Calu3 (cell line): ENCODE data around the gene WDFY2. TPM values are rescaled to one million over a fixed set of nuclear protein-coding genes. Genes with fewer than 3 reads are reported as not detected.

Experiments
- BruUV-seq: library from RNA; stranded (reverse); fragments of 400-500 nt; replicated peaks from 2 replicates; lab custom pipeline; 2021; lab: Mats Ljungman, UMichigan
- CTCF ChIA-PET: fragments of 300-600 bp; sonication (Branson Sonifier 250); formaldehyde crosslinking; loops from one replicate; lab custom pipeline; 2022; ENCODE audit warnings: antibody characterized with exemption; lab: Charles Lee
- DNase-seq: peaks from one replicate; pipeline ENCODE4 v3.0.0; 2022
- H3K27ac Mint-ChIP-seq: one replicate; pipeline ENCODE4 v1.8.0; 2022; ENCODE audit warnings: mixed read lengths; ENCODE audit not compliant: unreplicated experiment
- H3K27me3 Mint-ChIP-seq: one replicate; pipeline ENCODE4 v1.8.0; 2022; ENCODE audit warnings: mixed read lengths; ENCODE audit not compliant: unreplicated experiment
- H3K36me3 Mint-ChIP-seq: one replicate; pipeline ENCODE4 v1.8.0; 2022; ENCODE audit warnings: mild to moderate bottlenecking, moderate library complexity, mixed read lengths; ENCODE audit not compliant: insufficient read depth, unreplicated experiment
- H3K4me1 Mint-ChIP-seq: one replicate; pipeline ENCODE4 v1.8.0; 2022; ENCODE audit warnings: mild to moderate bottlenecking, low read depth, mixed read lengths; ENCODE audit not compliant: unreplicated experiment
- H3K4me3 Mint-ChIP-seq: one replicate; pipeline ENCODE4 v1.8.0; 2022; ENCODE audit warnings: mild to moderate bottlenecking, low read depth, moderate library complexity, mixed read lengths; ENCODE audit not compliant: unreplicated experiment
- H3K9me3 Mint-ChIP-seq: one replicate; pipeline ENCODE4 v1.8.0; 2022; ENCODE audit warnings: low read depth, mixed read lengths; ENCODE audit not compliant: unreplicated experiment
- CTCF ChIP-seq: fragments of 200-600 bp; IDR thresholded peaks from one replicate; pipeline ENCODE4 v1.8.0; 2022; ENCODE audit warnings: antibody characterized with exemption; ENCODE audit not compliant: unreplicated experiment
- intact Hi-C: fragments of 100-400 bp; cut with micrococcal nuclease; formaldehyde crosslinking; loops from one replicate; pipeline ENCODE4 v1.10.0; 2022; ENCODE audit not compliant: unreplicated experiment
- total RNA-seq: library from RNA; stranded (reverse); gene quantifications from 2 replicates; pipeline ENCODE4 v1.2.3, GENCODE V29; 2022

Gene WDFY2
- total RNA-seq, 1 experiment from 2014 or later: 5.9 TPM

GRCh38 chr13:51675385-51675784, 91.1 kb downstream of the WDFY2 start:
- no TSS peak for BruUV-seq
- no peak for DNase-seq
- no peak overlapping the region for H3K27ac Mint-ChIP-seq

GRCh38 chr13:51675877-51676276, 91.6 kb downstream of the WDFY2 start:
- no peak for TF ChIP-seq CTCF
- H3K36me3 Mint-ChIP-seq: no peaks in the 10 kb centered on the region
- peaks cover 10% of the 10 kb centered on the region for H3K4me1 Mint-ChIP-seq
- CTCF ChIA-PET: no interaction called here
- H3K27ac Mint-ChIP-seq: no peak overlapping the region
- no peak for DNase-seq
- no TSS peak for BruUV-seq
- H3K27me3 Mint-ChIP-seq: no peaks in the 10 kb centered on the region
- H3K4me3 Mint-ChIP-seq: no peak overlapping the region
- intact Hi-C loops: no loop called here
- peaks cover 2% of the 10 kb centered on the region for H3K9me3 Mint-ChIP-seq

More at GRCh38 chr13:51675385-51675784, 91.1 kb downstream of the WDFY2 start:
- H3K9me3 Mint-ChIP-seq: peaks cover 2% of the 10 kb centered on the region
- intact Hi-C loops: no loop called here
- no peaks in the 10 kb centered on the region for H3K36me3 Mint-ChIP-seq
- no peak for TF ChIP-seq CTCF
- H3K4me1 Mint-ChIP-seq: peaks cover 10% of the 10 kb centered on the region
- H3K4me3 Mint-ChIP-seq: no peak overlapping the region
- H3K27me3 Mint-ChIP-seq: no peaks in the 10 kb centered on the region
- CTCF ChIA-PET: no interaction called here

- Mint-ChIP-seq H3K9me3 (peaks cover 2% of the 10 kb centered on the region), H3K4me3 (no peak overlapping the region), H3K36me3 (no peaks in the 10 kb centered on the region), H3K27me3 (no peaks in the 10 kb centered on the region), H3K4me1 (peaks cover 10% of the 10 kb centered on the region), H3K27ac (no peak overlapping the region)
- no peak for DNase-seq
- TF ChIP-seq CTCF: no peak
- intact Hi-C loops: no loop called here
- BruUV-seq: no TSS peak
- CTCF ChIA-PET: no interaction called here
Observed at GRCh38 chr13:51676739-51677138, 92.5 kb downstream of the WDFY2 start.

- CTCF ChIA-PET: no interaction called here
- Mint-ChIP-seq H3K4me3 (no peak overlapping the region), H3K27ac (no peak overlapping the region), H3K36me3 (no peaks in the 10 kb centered on the region), H3K9me3 (no peaks in the 10 kb centered on the region), H3K4me1 (peaks cover 7% of the 10 kb centered on the region), H3K27me3 (no peaks in the 10 kb centered on the region)
- BruUV-seq: no TSS peak
- no peak for TF ChIP-seq CTCF
- intact Hi-C loops: no loop called here
- no peak for DNase-seq
Observed at GRCh38 chr13:51678420-51678819, 94.2 kb downstream of the WDFY2 start.
